ENCODE measurements around the gene ETV4. TPM values are rescaled to one million over a fixed set of nuclear protein-coding genes. Genes with fewer than 3 reads are reported as not detected.
A peak's percentile ranks its signal among the peaks of the same experiment; 100 is the strongest.

Gene ETV4
- total and polyA plus RNA-seq, 12 donors: 0.22 to 6.6 (median 1.9) TPM

DNA sequence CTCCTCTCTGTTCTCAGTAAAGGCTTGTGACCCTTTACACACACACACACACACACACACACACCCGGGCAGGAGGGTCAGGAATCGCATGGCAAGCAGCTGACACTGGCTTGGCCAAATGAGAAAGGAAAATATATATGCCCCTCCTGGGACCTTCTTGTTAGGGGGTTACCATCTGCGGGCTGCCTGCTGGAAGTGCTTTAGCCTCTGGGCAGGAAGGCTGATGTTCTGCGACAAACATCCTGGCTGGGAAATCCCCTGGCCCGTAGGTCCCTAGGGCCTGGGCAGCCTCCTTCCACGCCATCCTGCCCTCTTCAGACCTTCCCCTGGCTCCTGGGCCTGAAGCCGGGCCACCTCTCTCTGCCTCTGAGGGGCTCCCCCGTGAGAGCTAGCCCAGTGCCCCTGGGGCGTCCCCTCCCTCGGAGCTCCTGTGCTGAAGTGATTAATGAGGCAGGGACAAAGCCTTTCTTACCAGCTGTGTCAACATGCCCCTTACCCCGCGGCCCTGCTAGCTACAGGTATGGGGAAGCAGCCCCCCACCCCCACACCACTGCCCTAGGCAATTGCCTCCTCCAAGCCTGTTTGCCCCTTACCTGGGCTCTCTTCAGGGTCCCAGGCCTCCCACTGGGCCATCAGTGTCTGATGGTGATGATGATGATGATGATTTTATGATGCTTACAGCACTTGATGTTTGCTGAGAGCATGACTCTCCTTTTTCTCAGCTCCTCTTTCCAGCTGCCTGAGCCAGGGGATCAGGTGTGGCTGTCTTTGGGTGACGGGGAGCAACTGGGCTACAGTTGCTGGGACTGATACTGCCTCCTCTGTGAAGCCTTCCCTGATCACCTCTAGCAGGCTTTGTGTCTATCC is 32.8 kb upstream of the ETV4 start:
- H3K36me3 ChIP-seq (replicated peaks in 1 of 2): no peaks in the 10 kb centered on the region
- WGBS, 4 donors: 48 to 64% (median 55%) methylated on average over 7 to 13 of the region's 13 CpGs
- H3K4me3 ChIP-seq: no peak overlapping the region
- no peaks in the 10 kb centered on the region for H3K27me3 ChIP-seq
- intact Hi-C loops (cut with DNase I): no loop called here
- no peak for TF ChIP-seq POLR2A (IDR thresholded peaks at IDR 0.05)
- TF ChIP-seq, protein P1, sequence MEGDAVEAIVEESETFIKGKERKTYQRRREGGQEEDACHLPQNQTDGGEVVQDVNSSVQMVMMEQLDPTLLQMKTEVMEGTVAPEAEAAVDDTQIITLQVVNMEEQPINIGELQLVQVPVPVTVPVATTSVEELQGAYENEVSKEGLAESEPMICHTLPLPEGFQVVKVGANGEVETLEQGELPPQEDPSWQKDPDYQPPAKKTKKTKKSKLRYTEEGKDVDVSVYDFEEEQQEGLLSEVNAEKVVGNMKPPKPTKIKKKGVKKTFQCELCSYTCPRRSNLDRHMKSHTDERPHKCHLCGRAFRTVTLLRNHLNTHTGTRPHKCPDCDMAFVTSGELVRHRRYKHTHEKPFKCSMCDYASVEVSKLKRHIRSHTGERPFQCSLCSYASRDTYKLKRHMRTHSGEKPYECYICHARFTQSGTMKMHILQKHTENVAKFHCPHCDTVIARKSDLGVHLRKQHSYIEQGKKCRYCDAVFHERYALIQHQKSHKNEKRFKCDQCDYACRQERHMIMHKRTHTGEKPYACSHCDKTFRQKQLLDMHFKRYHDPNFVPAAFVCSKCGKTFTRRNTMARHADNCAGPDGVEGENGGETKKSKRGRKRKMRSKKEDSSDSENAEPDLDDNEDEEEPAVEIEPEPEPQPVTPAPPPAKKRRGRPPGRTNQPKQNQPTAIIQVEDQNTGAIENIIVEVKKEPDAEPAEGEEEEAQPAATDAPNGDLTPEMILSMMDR (IDR thresholded peaks at IDR 0.05): no peak
- H3K4me1 ChIP-seq (replicated peaks in 1 of 2): peaks cover 0 to 12% of the 10 kb centered on the region in 2 donors
- DNase-seq: peak in 3 of 7 donors; percentile 9 to 62 (median 28)
- peak overlapping the region in 1 of 5 donors; percentile 10 for H3K27ac ChIP-seq
- H3K9me3 ChIP-seq (replicated peaks in 1 of 3): no peaks in the 10 kb centered on the region

DNA sequence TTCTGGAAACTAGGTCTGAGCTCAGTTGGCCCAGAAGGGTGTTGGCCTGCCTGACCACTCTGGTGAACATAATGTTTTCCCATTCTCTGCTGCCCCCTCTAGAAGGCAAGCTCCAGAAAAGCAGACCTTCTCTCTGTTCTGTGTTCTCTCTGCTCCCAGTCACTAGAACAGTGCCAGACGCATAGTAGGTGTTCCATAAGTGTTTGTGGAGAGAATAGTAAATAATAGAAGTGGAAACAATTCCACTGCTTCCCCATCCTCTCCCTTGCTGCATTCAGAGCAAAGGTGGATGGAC is 32.2 kb upstream of the ETV4 start:
- no peaks in the 10 kb centered on the region for H3K36me3 ChIP-seq (replicated peaks in 1 of 2)
- H3K9me3 ChIP-seq (replicated peaks in 1 of 3): no peaks in the 10 kb centered on the region
- no peaks in the 10 kb centered on the region for H3K27me3 ChIP-seq
- peaks cover 0 to 12% of the 10 kb centered on the region in 2 donors for H3K4me1 ChIP-seq (replicated peaks in 1 of 2)
- no peak overlapping the region for H3K4me3 ChIP-seq
- TF ChIP-seq POLR2A (IDR thresholded peaks at IDR 0.05): no peak
- TF ChIP-seq, protein P1 (IDR thresholded peaks at IDR 0.05): no peak
- peak overlapping the region in 1 of 5 donors; percentile 10 for H3K27ac ChIP-seq
- intact Hi-C loops (cut with DNase I): no loop called here
- WGBS, 4 donors: 67 to 88% (median 73%) methylated on average over 1 of the region's 1 CpG
- no peak for DNase-seq

DNA sequence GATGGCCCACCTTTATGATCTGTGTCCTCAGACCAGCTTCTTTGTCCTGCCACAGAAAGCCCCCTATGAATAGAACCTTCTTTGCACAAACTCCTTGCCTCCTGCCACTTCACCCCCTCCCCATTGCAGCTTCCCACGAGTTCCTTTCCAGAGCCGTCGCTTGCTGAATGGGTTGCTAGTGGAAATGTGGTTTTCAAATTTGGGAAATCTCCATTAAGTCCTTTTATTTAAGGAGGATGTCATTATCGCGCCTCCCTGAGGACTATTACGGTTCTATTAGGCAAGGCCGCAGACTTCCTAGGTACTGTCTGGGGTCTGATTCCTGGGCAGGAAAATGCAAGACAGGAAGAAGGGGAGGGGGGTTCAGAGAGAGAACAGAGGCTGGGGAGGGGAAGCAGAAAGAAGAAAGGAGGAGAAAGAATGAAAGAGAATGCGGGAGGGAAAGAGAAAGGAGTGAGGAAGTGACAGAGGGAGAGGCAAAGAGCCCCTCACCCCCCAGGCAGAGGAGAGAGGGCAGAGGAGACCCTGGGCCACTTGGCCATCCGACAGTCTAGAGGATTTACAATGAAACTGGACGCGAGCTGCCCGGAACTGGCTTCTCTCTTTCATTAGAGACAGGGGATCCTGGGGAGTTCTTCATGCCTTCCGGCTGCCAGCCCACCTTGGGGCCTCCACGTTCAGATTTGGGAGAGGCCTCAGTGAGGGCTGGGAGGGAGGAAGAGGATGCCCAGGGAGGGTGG is 31.7 kb upstream of the ETV4 start:
- Histone ChIP-seq H3K4me1 (replicated peaks in 1 of 2) (peaks cover 0 to 12% of the 10 kb centered on the region in 2 donors), H3K36me3 (replicated peaks in 1 of 2) (no peaks in the 10 kb centered on the region), H3K9me3 (replicated peaks in 1 of 3) (no peaks in the 10 kb centered on the region), H3K4me3 (no peak overlapping the region), H3K27ac (peak overlapping the region in 1 of 5 donors; percentile 10), H3K27me3 (no peaks in the 10 kb centered on the region)
- TF ChIP-seq, protein P1 (IDR thresholded peaks at IDR 0.05): no peak
- TF ChIP-seq POLR2A (IDR thresholded peaks at IDR 0.05): no peak
- intact Hi-C loops (cut with DNase I): loop anchor here (2.0 kb wide), 1 partner anchor 99 kb away; no protein-coding TSS in a partner anchor
- no peak for DNase-seq
- WGBS, 4 donors: 74 to 84% (median 79%) methylated on average over 14 of the region's 14 CpGs

DNA sequence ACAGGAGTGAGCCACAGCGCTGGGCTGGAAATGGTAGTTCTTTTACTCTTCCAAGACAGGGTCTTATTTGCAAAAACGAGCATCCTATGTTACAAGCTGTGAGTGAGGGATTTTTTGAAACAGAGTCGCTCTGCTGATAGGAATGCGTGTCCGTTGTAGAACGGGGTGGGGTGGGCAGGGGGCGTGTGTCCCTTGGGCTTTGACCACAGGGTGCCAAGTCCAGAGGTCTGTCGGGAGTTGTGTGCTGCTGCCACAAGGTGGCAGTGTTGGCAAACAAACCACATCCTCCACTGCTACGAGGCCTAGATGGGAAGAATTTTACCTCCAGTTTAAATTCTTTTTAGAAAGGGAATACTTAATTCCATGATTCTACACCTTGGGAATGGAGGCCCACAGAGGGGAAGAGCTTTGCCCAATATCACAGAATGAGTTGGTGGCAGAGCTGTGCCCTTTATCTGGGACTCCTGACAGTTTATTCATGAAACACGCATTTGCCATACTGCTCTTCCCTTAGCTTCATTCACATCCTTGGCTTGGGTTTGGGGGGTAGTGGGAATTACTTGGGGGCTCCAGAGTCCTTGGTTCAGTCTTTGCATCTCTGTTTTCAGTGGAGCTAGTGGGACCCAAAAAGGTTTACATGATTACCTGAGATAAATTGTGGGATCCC is 30.6 kb upstream of the ETV4 start:
- Histone ChIP-seq H3K9me3 (replicated peaks in 1 of 3) (no peaks in the 10 kb centered on the region), H3K36me3 (replicated peaks in 1 of 2) (no peaks in the 10 kb centered on the region), H3K27me3 (no peaks in the 10 kb centered on the region), H3K4me3 (no peak overlapping the region), H3K4me1 (replicated peaks in 1 of 2) (peaks cover 0 to 9% of the 10 kb centered on the region in 2 donors), H3K27ac (no peak overlapping the region)
- 17 to 36% (median 22%) methylated on average over 5 to 10 of the region's 10 CpGs for WGBS, 4 donors
- peak; percentile 56 to 84 (median 72) for DNase-seq
- intact Hi-C loops (cut with DNase I): loop anchor here (2.0 kb wide), 1 partner anchor 100 kb away; no protein-coding TSS in a partner anchor
- TF ChIP-seq, protein P1 (IDR thresholded peaks at IDR 0.05): peak; percentile 85 to 95 (median 92)
- no peak for TF ChIP-seq POLR2A (IDR thresholded peaks at IDR 0.05)
